ENCODE measurements around the gene SMYD3.

The SMYD3 gene

DNA sequence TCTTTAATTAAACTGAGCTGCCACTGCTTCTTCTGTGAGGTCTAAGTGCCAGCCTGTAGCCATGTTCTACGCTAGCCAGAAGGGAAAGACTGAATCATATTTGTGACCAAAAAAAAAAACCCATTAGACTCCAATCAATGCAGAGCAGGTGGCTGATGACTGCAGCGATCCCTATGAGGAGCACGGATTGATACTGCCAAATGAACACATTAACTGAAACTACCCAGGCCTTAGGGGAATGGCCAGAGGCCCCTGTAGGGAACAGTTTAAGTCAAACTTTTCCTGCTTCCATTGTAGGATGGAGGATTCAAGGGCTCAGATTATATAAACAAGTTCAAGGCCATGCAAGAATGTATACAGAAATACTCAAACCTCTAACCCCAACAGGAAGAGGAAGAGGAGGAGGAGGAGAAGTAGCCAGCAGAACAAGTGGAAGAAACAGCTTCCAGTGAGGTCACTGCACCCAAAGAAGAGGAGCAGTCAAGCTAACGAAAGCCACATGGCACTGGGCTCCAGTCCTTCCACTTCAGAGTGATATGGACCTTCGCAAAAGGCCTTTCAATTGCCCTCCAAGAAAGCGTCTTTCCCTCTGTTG, 328.3 kb downstream of the SMYD3 start:
- no peaks in the 10 kb centered on the region for H3K9me3 Mint-ChIP-seq
- no peak overlapping the region for H3K4me3 Mint-ChIP-seq
- H3K27me3 Mint-ChIP-seq: no peaks in the 10 kb centered on the region
- H3K27ac Mint-ChIP-seq: no peak overlapping the region
- peaks cover 8% of the 10 kb centered on the region for H3K4me1 Mint-ChIP-seq
- peaks cover 19% of the 10 kb centered on the region for H3K36me3 Mint-ChIP-seq

- Mint-ChIP-seq H3K36me3 (peaks cover 16% of the 10 kb centered on the region), H3K27ac (no peak overlapping the region), H3K4me3 (no peak overlapping the region), H3K9me3 (no peaks in the 10 kb centered on the region), H3K27me3 (no peaks in the 10 kb centered on the region), H3K4me1 (no peaks in the 10 kb centered on the region)
Observed at GRCh38 chr1:246176126-246177024, 330.7 kb downstream of the SMYD3 start.

DNA sequence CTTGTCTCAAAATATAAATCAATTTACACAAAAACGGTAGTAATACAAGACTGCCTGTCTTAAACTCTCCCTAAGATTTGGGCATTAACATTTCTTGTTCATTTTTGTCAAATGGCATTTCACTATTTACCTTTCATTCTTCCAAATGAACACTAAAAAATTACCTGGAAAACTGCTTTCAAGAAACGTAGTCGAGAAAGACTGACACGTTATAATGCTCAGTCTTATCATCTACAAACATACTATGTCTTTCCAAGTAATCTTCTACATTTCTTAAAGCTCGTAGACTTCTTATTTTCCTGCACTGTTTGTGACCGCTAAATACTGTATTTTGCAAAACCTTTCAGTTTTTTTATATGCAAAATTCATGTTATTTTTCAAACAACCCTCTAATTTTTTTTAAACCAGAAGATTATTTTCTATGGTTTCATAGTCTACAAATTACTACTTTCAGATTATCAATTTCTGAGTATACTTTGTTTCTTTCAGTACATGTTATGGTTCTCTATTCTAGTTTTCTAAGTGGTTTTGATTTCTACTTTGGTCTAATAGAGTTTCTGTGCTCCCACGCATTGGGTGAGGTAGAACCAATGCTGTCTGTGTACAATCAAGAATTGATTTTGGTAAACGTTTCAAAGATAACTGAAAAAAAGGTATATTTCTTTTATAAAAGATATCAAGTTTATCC, 336.4 kb downstream of the SMYD3 start:
- no peak overlapping the region for H3K4me3 Mint-ChIP-seq
- no peaks in the 10 kb centered on the region for H3K27me3 Mint-ChIP-seq
- no peaks in the 10 kb centered on the region for H3K9me3 Mint-ChIP-seq
- H3K36me3 Mint-ChIP-seq: peaks cover 6% of the 10 kb centered on the region
- no peaks in the 10 kb centered on the region for H3K4me1 Mint-ChIP-seq
- H3K27ac Mint-ChIP-seq: no peak overlapping the region

- H3K4me3 Mint-ChIP-seq: no peak overlapping the region
- H3K27me3 Mint-ChIP-seq: no peaks in the 10 kb centered on the region
- H3K36me3 Mint-ChIP-seq: peaks cover 11% of the 10 kb centered on the region
- no peaks in the 10 kb centered on the region for H3K4me1 Mint-ChIP-seq
- no peak overlapping the region for H3K27ac Mint-ChIP-seq
- no peaks in the 10 kb centered on the region for H3K9me3 Mint-ChIP-seq
Observed at GRCh38 chr1:246169486-246169885, 337.6 kb downstream of the SMYD3 start.

DNA sequence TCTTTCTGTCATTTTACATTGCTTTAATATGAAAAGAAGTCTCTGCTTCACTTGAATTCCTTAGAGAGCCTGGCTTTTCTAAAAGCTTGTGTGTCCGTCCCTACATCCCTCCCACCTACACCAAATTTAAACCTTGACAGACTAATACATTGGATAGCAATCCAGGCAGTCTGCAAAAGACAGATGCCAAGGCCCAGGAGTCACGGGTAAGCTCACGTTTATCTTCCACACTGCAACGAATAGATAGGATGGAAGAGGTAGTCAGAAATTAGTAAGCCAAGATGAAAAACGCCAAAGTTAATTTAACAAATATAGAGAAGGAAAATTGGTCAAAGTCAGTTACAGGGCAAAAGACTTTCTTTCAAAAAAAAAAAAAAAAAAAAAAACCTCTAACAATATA, 338.1 kb downstream of the SMYD3 start:
- Mint-ChIP-seq H3K36me3 (peaks cover 11% of the 10 kb centered on the region), H3K27me3 (no peaks in the 10 kb centered on the region), H3K9me3 (no peaks in the 10 kb centered on the region), H3K27ac (no peak overlapping the region), H3K4me1 (no peaks in the 10 kb centered on the region), H3K4me3 (no peak overlapping the region)

DNA sequence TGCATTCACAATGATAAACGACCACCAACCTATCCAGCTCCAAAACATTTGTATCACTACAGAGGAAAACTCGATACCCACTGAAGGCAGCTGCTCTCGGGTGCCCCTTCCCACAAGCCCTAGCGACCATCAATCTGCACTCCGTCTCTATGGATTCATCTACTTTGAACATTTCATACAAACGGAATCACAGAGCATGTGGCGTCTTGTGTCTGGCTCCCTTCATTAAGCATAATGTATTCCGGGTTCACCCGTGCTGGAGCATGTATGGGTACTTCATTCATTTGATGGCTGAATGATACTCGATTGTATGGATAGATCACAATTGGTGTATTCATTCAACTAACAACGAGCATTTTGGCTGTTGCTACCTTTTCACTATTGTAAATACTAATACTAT, 340.2 kb downstream of the SMYD3 start:
- H3K36me3 Mint-ChIP-seq: peaks cover 13% of the 10 kb centered on the region
- no peak overlapping the region for H3K27ac Mint-ChIP-seq
- no peaks in the 10 kb centered on the region for H3K4me1 Mint-ChIP-seq
- no peaks in the 10 kb centered on the region for H3K9me3 Mint-ChIP-seq
- H3K27me3 Mint-ChIP-seq: no peaks in the 10 kb centered on the region
- H3K4me3 Mint-ChIP-seq: no peak overlapping the region

GRCh38 chr1:246165826-246166709, 341.0 kb downstream of the SMYD3 start:
- no peaks in the 10 kb centered on the region for H3K9me3 Mint-ChIP-seq
- H3K27me3 Mint-ChIP-seq: no peaks in the 10 kb centered on the region
- H3K27ac Mint-ChIP-seq: no peak overlapping the region
- no peak overlapping the region for H3K4me3 Mint-ChIP-seq
- no peaks in the 10 kb centered on the region for H3K4me1 Mint-ChIP-seq
- H3K36me3 Mint-ChIP-seq: peaks cover 15% of the 10 kb centered on the region

GRCh38 chr1:246164764-246165163, 342.3 kb downstream of the SMYD3 start:
- H3K9me3 Mint-ChIP-seq: no peaks in the 10 kb centered on the region
- H3K27ac Mint-ChIP-seq: no peak overlapping the region
- H3K36me3 Mint-ChIP-seq: peaks cover 17% of the 10 kb centered on the region
- no peak overlapping the region for H3K4me3 Mint-ChIP-seq
- no peaks in the 10 kb centered on the region for H3K27me3 Mint-ChIP-seq
- no peaks in the 10 kb centered on the region for H3K4me1 Mint-ChIP-seq

DNA sequence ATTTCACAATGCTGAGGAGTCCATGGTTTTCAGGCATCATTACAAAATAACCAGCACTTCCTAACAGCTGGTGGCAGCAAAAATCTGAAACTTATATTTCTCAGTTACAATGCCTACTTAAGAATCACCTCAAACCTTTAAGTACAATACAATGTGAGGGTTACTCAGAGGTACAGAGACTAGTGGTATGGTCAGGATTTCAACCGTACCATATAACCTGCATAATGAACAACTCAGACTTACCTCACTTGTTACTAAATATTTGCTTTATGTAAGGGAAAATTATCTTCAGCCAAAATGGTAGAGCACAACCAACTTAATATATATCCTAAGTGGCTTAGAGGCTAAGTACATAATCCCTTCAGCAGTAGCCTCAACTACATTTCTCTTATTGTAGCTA, 344.5 kb downstream of the SMYD3 start:
- H3K27me3 Mint-ChIP-seq: no peaks in the 10 kb centered on the region
- H3K36me3 Mint-ChIP-seq: peaks cover 12% of the 10 kb centered on the region
- H3K4me1 Mint-ChIP-seq: no peaks in the 10 kb centered on the region
- no peak overlapping the region for H3K27ac Mint-ChIP-seq
- no peak overlapping the region for H3K4me3 Mint-ChIP-seq
- no peaks in the 10 kb centered on the region for H3K9me3 Mint-ChIP-seq

DNA sequence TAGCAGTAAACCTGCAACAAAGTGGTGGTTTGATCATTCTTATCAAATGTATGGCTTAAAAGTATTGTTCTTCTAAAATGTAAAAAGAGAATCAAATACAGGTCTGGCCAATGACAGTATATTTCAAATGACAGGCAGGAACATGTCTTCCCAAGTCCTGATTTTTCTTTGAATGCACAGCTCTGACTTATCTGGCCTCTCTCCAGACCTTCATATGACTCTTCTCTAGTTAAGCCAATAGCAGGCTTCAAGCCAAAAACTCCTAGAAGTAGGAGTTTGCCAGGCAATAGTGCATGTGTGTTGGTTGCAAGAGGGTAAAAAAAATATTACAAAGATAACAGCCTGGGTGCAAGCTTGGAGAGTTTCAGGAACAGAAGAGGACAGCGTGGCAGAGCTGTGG, 345.5 kb downstream of the SMYD3 start:
- Mint-ChIP-seq H3K27ac (no peak overlapping the region), H3K27me3 (no peaks in the 10 kb centered on the region), H3K9me3 (no peaks in the 10 kb centered on the region), H3K36me3 (peaks cover 12% of the 10 kb centered on the region), H3K4me1 (no peaks in the 10 kb centered on the region), H3K4me3 (no peak overlapping the region)

DNA sequence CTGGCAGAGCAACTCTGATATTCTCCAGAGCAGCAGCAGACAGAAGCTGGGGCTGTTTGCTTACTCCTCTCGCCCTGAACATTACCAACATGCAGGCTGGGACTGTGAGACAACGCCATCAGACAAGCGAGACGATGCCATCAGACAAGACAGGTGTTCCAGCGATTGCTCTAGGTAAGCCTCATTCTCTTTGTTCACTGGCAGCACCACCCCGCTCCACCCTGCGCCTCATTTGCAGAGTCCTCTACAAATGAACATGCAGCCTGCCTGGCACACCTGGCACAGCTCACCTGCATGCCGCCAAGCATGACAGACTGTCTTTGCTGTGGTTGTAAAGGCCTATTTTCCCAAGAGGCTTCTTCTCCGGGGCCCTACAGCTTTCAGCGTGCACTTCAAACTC, 346.2 kb downstream of the SMYD3 start:
- no peaks in the 10 kb centered on the region for H3K27me3 Mint-ChIP-seq
- H3K27ac Mint-ChIP-seq: no peak overlapping the region
- H3K9me3 Mint-ChIP-seq: no peaks in the 10 kb centered on the region
- H3K36me3 Mint-ChIP-seq: peaks cover 12% of the 10 kb centered on the region
- H3K4me3 Mint-ChIP-seq: no peak overlapping the region
- no peaks in the 10 kb centered on the region for H3K4me1 Mint-ChIP-seq

GRCh38 chr1:246160374-246160773, 346.7 kb downstream of the SMYD3 start:
- H3K27ac Mint-ChIP-seq: no peak overlapping the region
- H3K4me1 Mint-ChIP-seq: no peaks in the 10 kb centered on the region
- H3K4me3 Mint-ChIP-seq: no peak overlapping the region

DNA sequence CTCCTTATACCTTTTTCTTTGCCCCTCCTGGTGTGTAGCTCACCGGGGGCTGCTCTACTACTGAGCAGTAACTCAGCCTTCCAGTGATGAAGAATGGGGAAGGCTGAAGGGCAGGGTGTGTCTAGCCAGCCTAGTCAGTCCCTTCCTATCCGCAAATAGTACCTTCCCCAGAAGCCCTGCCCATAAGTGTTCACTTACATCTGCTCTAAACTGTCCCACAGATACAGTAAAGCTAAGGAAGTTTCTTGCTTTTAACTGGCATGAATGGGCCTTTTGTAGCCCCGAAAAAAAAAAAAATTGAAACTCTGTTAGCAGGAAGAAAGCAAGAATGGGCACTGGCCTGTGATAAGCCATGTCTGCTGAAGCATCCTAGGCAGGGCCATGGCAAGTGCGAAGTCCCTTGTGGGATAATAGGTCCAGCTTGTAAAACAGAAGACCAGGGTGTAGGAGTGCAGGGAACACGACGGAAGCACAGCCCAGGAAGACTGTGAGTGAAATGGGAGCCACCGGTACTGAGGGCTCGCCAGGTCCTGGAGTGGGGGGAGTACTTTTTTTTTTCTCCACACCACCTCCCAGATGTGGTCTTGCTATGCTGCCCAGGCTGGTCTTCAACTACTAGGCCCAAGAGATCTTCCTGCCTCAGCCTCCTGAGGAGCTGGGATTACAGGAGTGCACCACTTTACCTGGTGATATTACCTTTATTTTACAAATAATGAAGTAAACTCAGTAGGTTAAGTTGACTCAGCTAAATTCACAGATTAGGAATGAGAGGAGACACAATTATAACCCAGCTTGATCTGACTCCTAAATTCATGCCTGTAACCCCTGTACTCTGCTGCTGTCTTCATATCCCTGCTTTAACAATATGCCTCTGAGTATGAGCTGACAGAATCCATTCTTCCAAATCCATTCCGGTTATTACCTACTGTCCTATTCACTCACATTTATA, 347.5 kb downstream of the SMYD3 start:
- H3K4me1 Mint-ChIP-seq: no peaks in the 10 kb centered on the region
- H3K27ac Mint-ChIP-seq: no peak overlapping the region
- peaks cover 7% of the 10 kb centered on the region for H3K36me3 Mint-ChIP-seq
- no peak overlapping the region for H3K4me3 Mint-ChIP-seq
- H3K9me3 Mint-ChIP-seq: no peaks in the 10 kb centered on the region
- H3K27me3 Mint-ChIP-seq: no peaks in the 10 kb centered on the region

More at GRCh38 chr1:246160374-246160773, 346.7 kb downstream of the SMYD3 start:
- H3K9me3 Mint-ChIP-seq: no peaks in the 10 kb centered on the region
- peaks cover 12% of the 10 kb centered on the region for H3K36me3 Mint-ChIP-seq
- no peaks in the 10 kb centered on the region for H3K27me3 Mint-ChIP-seq

GRCh38 chr1:246158131-246158530, 348.9 kb downstream of the SMYD3 start:
- Mint-ChIP-seq H3K4me3 (no peak overlapping the region), H3K27ac (no peak overlapping the region), H3K27me3 (no peaks in the 10 kb centered on the region), H3K4me1 (no peaks in the 10 kb centered on the region), H3K36me3 (peaks cover 10% of the 10 kb centered on the region), H3K9me3 (no peaks in the 10 kb centered on the region)
